ENCODE data around the gene EXOC7.

Gene EXOC7

GRCh38 chr17:76119409-76120371, 16.1 kb upstream of the EXOC7 start:
- no peak for DNase-seq

GRCh38 chr17:76115138-76115754, 11.7 kb upstream of the EXOC7 start:
- no peak for DNase-seq

- DNase-seq, result no peak
These were observed 8.4 kb upstream of the EXOC7 start for GRCh38 chr17:76111956-76112355.

- DNase-seq, result no peak
These were observed 3.9 kb upstream of the EXOC7 start for GRCh38 chr17:76107509-76107908.

GRCh38 chr17:76106703-76107102, 3.1 kb upstream of the EXOC7 start:
- DNase-seq, result no peak

- DNase-seq, result no peak
These were observed 1.3 kb upstream of the EXOC7 start for GRCh38 chr17:76104896-76105231.

GRCh38 chr17:76104140-76104895, 731 bp upstream of the EXOC7 start:
- no peak for DNase-seq

- no peak for DNase-seq
These were observed 678 bp downstream of the EXOC7 start for GRCh38 chr17:76102944-76103273.

- no peak for DNase-seq
These were observed 5.8 kb downstream of the EXOC7 start for GRCh38 chr17:76097716-76098295.

- DNase-seq, result no peak
These were observed 7.6 kb downstream of the EXOC7 start for GRCh38 chr17:76095943-76096342.

GRCh38 chr17:76094046-76094445, 9.5 kb downstream of the EXOC7 start:
- DNase-seq, result no peak

- DNase-seq, result no peak
These were observed 10.8 kb downstream of the EXOC7 start for GRCh38 chr17:76092526-76093413.

- DNase-seq, result no peak
These were observed 11.9 kb downstream of the EXOC7 start for GRCh38 chr17:76091526-76092286.

GRCh38 chr17:76090517-76091129, 13.0 kb downstream of the EXOC7 start:
- DNase-seq, result no peak

GRCh38 chr17:76089680-76090516, 13.7 kb downstream of the EXOC7 start:
- DNase-seq, result no peak

- DNase-seq, result no peak
These were observed 14.6 kb downstream of the EXOC7 start for GRCh38 chr17:76088868-76089576.

GRCh38 chr17:76088041-76088867, 15.3 kb downstream of the EXOC7 start:
- DNase-seq, result no peak

GRCh38 chr17:76087531-76087930, 16.1 kb downstream of the EXOC7 start:
- DNase-seq, result no peak

GRCh38 chr17:76086384-76086783, 17.2 kb downstream of the EXOC7 start:
- DNase-seq, result no peak
